ENCODE measurements around the gene CTIF.

The CTIF gene

DNA sequence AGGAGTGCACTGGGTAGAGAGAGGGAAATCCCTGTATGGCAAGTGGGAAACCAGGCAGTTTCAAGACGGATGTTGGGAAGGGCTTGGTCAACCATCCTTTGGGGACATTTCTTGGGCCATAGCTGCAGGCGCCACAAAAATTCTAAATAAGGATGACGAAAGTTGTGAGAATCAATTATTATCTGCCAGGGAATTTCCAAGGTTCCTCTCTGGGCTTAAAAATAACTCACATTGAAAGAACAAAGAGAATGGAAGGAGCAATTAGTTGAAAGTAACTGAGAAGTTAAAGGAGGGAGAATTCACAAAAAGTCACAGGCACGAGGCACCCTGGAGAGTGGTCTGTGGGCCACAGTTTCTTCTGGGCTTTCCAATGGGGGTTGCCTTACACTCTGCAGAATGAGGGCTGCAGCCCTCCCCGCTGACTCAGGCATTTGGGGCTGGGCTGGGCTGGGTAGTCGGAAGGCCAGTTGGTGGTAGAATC, 216.2 kb downstream of the CTIF start:
- Histone ChIP-seq H3K4me1 (ENCODE audit: control insufficient read depth, insufficient read depth, low read length) (peaks cover 10% of the 10 kb centered on the region), H3K27ac (ENCODE audit: low read length) (no peak overlapping the region), H3K4me3 (ENCODE audit: low read length in 2 of 2) (no peak overlapping the region), H3K9ac (ENCODE audit: low read length in 2 of 2) (no peak overlapping the region), H3K36me3 (ENCODE audit: control insufficient read depth in 2 of 2, insufficient read depth in 2 of 2, low read length in 2 of 2) (peaks cover 6 to 18% of the 10 kb centered on the region in 2 donors), H3K27me3 (ENCODE audit: control insufficient read depth in 1 of 2, insufficient read depth in 2 of 2, low read length in 2 of 2) (no peaks in the 10 kb centered on the region), H3K9me3 (ENCODE audit: control insufficient read depth in 2 of 2, low read length in 2 of 2) (no peaks in the 10 kb centered on the region)

DNA sequence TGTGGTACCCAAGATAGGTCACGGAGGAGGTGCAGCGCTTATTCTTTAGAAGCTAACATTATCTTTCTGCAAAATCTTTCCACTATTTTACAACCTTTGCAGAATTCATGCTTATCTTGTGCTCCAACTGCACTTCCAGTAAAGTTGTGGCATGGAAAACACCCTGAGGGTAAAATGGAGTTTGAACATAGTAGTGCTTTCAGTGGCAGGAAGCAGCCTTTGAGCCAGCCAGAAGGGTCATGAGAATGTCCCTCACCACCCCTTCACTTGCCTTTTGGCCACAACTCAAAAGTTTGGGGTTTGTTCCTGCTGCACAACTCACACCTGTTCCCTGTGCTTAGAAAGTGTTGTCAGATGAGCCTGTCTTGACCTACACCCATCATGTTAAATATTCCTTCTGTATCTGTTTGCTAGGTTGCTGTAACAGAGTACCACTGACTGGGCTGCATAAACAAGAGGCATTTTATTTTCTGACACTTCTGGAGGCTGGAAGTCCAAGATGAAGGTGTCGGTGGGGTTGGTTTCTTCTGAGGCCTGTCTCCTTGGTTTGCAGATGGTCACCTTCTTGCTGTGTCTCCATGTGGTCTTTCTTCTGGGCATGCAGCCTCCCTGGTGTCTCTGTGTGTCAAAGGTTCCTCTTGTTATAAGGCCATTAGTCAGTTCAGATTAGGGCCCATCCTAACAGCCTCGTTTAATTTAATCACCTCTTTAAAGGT, 217.8 kb downstream of the CTIF start:
- no peaks in the 10 kb centered on the region for H3K27me3 ChIP-seq (ENCODE audit: control insufficient read depth in 1 of 2, insufficient read depth in 2 of 2, low read length in 2 of 2)
- H3K9me3 ChIP-seq (ENCODE audit: control insufficient read depth in 2 of 2, low read length in 2 of 2), result no peaks in the 10 kb centered on the region
- H3K36me3 ChIP-seq (ENCODE audit: control insufficient read depth in 2 of 2, insufficient read depth in 2 of 2, low read length in 2 of 2), result peaks cover 9 to 21% of the 10 kb centered on the region in 2 donors
- peaks cover 7% of the 10 kb centered on the region for H3K4me1 ChIP-seq (ENCODE audit: control insufficient read depth, insufficient read depth, low read length)
- H3K4me3 ChIP-seq (ENCODE audit: low read length in 2 of 2), result no peak overlapping the region
- no peak overlapping the region for H3K27ac ChIP-seq (ENCODE audit: low read length)
- no peak overlapping the region for H3K9ac ChIP-seq (ENCODE audit: low read length in 2 of 2)

DNA sequence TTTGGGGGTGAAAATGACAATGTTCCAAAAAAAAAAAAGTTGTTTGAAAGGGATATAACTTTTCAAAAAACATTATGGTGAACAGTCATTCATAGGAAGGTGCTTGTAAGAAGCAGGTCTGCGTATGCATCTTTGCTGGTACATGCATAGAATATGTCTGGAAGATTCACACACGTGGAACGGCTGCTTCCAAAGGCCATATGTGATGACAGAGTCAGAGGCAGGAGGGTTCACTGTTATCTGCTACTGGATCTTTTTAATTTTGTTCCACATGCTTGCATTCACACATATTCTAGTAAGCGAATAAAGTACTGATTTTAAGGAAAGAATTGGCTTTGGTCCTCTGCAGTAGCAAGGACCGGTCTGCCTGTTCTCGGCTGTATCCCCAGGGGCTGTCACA, 218.5 kb downstream of the CTIF start:
- Histone ChIP-seq H3K4me3 (ENCODE audit: low read length in 2 of 2) (no peak overlapping the region), H3K36me3 (ENCODE audit: control insufficient read depth in 2 of 2, insufficient read depth in 2 of 2, low read length in 2 of 2) (peaks cover 15 to 24% of the 10 kb centered on the region in 2 donors), H3K9ac (ENCODE audit: low read length in 2 of 2) (no peak overlapping the region), H3K27ac (ENCODE audit: low read length) (no peak overlapping the region), H3K27me3 (ENCODE audit: control insufficient read depth in 1 of 2, insufficient read depth in 2 of 2, low read length in 2 of 2) (no peaks in the 10 kb centered on the region), H3K4me1 (ENCODE audit: control insufficient read depth, insufficient read depth, low read length) (peaks cover 9% of the 10 kb centered on the region), H3K9me3 (ENCODE audit: control insufficient read depth in 2 of 2, low read length in 2 of 2) (no peaks in the 10 kb centered on the region)

DNA sequence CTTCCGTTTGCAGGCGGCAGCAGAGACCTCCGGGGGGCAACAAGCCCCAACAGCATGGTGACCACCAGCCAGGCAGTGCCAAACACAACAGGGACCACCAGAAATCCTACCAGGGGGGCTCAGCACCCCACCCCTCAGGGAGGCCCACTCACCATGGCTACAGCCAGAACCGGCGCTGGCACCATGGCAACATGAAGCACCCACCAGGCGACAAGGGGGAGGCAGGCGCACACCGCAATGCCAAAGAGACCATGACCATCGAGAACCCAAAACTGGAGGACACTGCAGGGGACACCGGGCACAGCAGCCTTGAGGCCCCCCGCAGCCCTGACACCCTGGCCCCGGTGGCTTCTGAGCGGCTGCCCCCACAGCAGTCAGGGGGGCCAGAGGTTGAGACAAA, 219.1 kb downstream of the CTIF start:
- Histone ChIP-seq H3K27ac (ENCODE audit: low read length) (no peak overlapping the region), H3K36me3 (ENCODE audit: control insufficient read depth in 2 of 2, insufficient read depth in 2 of 2, low read length in 2 of 2) (peaks cover 15 to 24% of the 10 kb centered on the region in 2 donors)

DNA sequence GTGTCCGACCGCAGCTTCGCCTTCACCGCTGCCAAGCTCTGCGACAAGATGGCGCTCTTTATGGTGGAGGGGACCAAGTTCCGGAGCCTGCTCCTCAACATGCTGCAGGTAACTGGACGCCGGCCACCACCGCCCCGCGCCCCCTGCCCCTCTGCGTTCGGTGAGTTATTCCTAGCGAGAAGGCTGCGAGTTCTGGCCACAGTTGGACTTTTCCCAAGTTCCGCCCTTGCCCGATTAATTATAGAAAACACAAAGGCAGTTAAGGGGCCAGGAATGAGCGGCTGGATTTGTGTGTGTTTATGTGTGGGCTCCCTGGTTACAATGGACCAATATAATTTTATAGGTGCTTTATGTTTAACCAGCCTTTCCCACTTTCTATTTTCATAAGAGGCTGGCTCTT, 222.8 kb downstream of the CTIF start:
- Histone ChIP-seq H3K9me3 (ENCODE audit: control insufficient read depth in 2 of 2, low read length in 2 of 2) (no peaks in the 10 kb centered on the region), H3K27me3 (ENCODE audit: control insufficient read depth in 1 of 2, insufficient read depth in 2 of 2, low read length in 2 of 2) (no peaks in the 10 kb centered on the region), H3K4me1 (ENCODE audit: control insufficient read depth, insufficient read depth, low read length) (peaks cover 27% of the 10 kb centered on the region), H3K4me3 (ENCODE audit: low read length in 2 of 2) (no peak overlapping the region), H3K36me3 (ENCODE audit: control insufficient read depth in 2 of 2, insufficient read depth in 2 of 2, low read length in 2 of 2) (peaks cover 15 to 26% of the 10 kb centered on the region in 2 donors), H3K9ac (ENCODE audit: low read length in 2 of 2) (no peak overlapping the region), H3K27ac (ENCODE audit: low read length) (no peak overlapping the region)

More for the DNA sequence above, 219.1 kb downstream of the CTIF start:
- Histone ChIP-seq H3K4me3 (ENCODE audit: low read length in 2 of 2) (no peak overlapping the region), H3K9me3 (ENCODE audit: control insufficient read depth in 2 of 2, low read length in 2 of 2) (no peaks in the 10 kb centered on the region), H3K27me3 (ENCODE audit: control insufficient read depth in 1 of 2, insufficient read depth in 2 of 2, low read length in 2 of 2) (no peaks in the 10 kb centered on the region), H3K9ac (ENCODE audit: low read length in 2 of 2) (no peak overlapping the region), H3K4me1 (ENCODE audit: control insufficient read depth, insufficient read depth, low read length) (peaks cover 13% of the 10 kb centered on the region)

DNA sequence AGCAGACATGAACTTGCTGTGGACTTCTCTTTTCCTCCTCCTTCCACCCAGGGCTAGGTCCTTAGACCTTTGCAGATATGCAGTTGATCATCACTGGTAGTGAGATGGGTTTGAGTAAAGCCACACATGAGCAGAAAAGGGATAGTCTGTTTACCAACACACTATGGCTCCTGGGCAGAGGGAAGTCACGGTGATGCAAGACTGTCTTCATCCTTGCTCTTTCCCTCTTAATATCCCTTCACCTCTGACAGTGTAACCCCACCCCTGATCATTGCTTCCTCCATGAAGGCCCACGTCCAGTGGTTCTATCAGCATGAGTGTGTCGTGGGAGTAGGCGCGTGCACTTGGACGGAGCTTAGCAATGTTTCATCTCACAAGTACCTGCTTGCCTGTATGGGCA, 223.2 kb downstream of the CTIF start:
- Histone ChIP-seq H3K4me3 (ENCODE audit: low read length in 2 of 2) (no peak overlapping the region), H3K4me1 (ENCODE audit: control insufficient read depth, insufficient read depth, low read length) (peaks cover 31% of the 10 kb centered on the region), H3K27me3 (ENCODE audit: control insufficient read depth in 1 of 2, insufficient read depth in 2 of 2, low read length in 2 of 2) (no peaks in the 10 kb centered on the region), H3K27ac (ENCODE audit: low read length) (no peak overlapping the region), H3K36me3 (ENCODE audit: control insufficient read depth in 2 of 2, insufficient read depth in 2 of 2, low read length in 2 of 2) (peaks cover 15 to 22% of the 10 kb centered on the region in 2 donors), H3K9ac (ENCODE audit: low read length in 2 of 2) (no peak overlapping the region), H3K9me3 (ENCODE audit: control insufficient read depth in 2 of 2, low read length in 2 of 2) (no peaks in the 10 kb centered on the region)

DNA sequence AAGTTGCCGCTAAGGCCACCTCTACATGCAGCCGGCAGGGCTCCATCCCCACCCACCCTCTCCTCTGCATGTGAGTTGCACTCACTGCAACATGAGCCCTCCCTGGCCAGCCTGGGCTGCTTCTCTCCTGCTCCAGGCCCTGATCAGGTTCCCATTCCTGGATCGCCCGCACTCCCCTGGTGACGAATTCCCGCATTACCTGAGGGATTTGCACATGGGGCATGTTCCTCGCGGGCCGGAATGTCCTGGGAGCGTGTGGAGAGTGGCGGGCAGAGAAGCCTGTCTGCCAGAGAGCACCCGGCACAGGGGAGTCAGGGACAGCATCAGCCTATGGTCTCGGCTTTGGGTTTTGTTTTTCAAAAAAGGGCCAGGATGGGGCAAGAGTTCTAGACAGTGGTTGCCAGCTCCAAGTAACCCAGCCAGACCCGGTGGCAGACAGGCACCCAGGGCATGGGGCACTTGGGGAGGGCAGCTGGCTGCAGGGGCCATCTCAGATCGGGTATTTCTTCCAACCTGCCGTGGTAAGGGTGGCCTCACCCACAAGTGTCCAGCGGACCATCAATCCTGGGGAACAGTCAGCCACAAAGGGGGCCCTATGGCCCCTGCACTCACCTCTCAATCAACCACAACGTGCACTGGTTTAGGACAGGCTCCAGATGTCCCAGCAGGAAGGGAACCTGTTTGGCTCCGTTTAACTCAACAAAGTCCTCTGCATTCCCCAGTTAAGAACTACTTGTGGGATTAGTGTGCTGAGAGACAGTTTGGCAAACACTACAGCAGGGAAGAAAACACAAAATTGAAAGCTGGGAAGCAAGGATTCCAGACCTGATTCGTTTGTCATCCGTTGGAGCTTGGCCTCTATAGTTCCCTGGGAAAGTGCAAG, 224.2 kb downstream of the CTIF start:
- Histone ChIP-seq H3K27me3 (ENCODE audit: control insufficient read depth in 1 of 2, insufficient read depth in 2 of 2, low read length in 2 of 2) (no peaks in the 10 kb centered on the region), H3K27ac (ENCODE audit: low read length) (no peak overlapping the region), H3K9me3 (ENCODE audit: control insufficient read depth in 2 of 2, low read length in 2 of 2) (no peaks in the 10 kb centered on the region), H3K4me3 (ENCODE audit: low read length in 2 of 2) (no peak overlapping the region), H3K4me1 (ENCODE audit: control insufficient read depth, insufficient read depth, low read length) (peaks cover 39% of the 10 kb centered on the region), H3K9ac (ENCODE audit: low read length in 2 of 2) (no peak overlapping the region), H3K36me3 (ENCODE audit: control insufficient read depth in 2 of 2, insufficient read depth in 2 of 2, low read length in 2 of 2) (peaks cover 15 to 20% of the 10 kb centered on the region in 2 donors)

DNA sequence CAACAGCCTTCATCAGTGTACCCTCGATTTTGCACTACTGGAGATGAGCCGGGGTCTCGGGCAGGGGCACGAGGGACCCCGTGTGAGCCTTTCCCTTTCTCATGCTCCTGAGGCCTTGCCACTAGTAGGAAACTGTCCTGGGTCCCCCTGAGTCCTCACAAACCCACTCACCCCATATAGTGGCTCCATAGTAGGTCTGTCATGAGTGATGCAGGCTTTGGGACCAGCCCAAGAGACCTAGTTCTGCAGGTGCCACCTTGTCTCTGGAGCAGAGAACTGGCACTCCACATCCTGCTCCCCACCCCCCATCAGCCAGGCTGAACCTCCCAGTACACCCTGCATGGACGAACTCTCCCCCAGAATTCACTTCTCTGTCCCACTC, 224.9 kb downstream of the CTIF start:
- Histone ChIP-seq H3K27ac (ENCODE audit: low read length) (no peak overlapping the region), H3K36me3 (ENCODE audit: control insufficient read depth in 2 of 2, insufficient read depth in 2 of 2, low read length in 2 of 2) (peaks cover 10 to 16% of the 10 kb centered on the region in 2 donors), H3K4me3 (ENCODE audit: low read length in 2 of 2) (no peak overlapping the region), H3K9me3 (ENCODE audit: control insufficient read depth in 2 of 2, low read length in 2 of 2) (no peaks in the 10 kb centered on the region), H3K27me3 (ENCODE audit: control insufficient read depth in 1 of 2, insufficient read depth in 2 of 2, low read length in 2 of 2) (no peaks in the 10 kb centered on the region), H3K4me1 (ENCODE audit: control insufficient read depth, insufficient read depth, low read length) (peaks cover 39% of the 10 kb centered on the region), H3K9ac (ENCODE audit: low read length in 2 of 2) (no peak overlapping the region)

DNA sequence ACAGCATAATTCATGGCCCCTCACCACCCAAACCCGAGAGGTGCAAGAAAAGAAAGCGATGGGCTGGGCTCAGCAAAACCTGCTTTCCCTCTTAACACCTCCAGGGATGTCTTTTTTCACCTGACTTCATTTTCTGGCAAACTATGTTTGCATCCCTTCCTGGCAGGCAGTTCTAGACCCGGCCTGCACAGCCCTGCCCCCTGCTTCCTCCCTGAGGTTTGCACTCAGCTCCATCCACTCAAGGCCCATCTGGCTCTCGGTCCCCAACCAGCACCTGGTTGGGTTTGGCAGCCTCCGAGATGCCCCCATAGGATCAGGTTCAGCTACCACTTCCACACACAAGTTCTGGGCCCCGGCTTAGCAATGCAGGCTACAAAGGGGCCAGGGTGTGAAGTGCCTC, 226.2 kb downstream of the CTIF start:
- Histone ChIP-seq H3K27me3 (ENCODE audit: control insufficient read depth in 1 of 2, insufficient read depth in 2 of 2, low read length in 2 of 2) (no peaks in the 10 kb centered on the region), H3K4me1 (ENCODE audit: control insufficient read depth, insufficient read depth, low read length) (peaks cover 48% of the 10 kb centered on the region), H3K4me3 (ENCODE audit: low read length in 2 of 2) (no peak overlapping the region), H3K27ac (ENCODE audit: low read length) (no peak overlapping the region), H3K9ac (ENCODE audit: low read length in 2 of 2) (no peak overlapping the region), H3K36me3 (ENCODE audit: control insufficient read depth in 2 of 2, insufficient read depth in 2 of 2, low read length in 2 of 2) (peaks cover 9 to 10% of the 10 kb centered on the region in 2 donors), H3K9me3 (ENCODE audit: control insufficient read depth in 2 of 2, low read length in 2 of 2) (no peaks in the 10 kb centered on the region)

DNA sequence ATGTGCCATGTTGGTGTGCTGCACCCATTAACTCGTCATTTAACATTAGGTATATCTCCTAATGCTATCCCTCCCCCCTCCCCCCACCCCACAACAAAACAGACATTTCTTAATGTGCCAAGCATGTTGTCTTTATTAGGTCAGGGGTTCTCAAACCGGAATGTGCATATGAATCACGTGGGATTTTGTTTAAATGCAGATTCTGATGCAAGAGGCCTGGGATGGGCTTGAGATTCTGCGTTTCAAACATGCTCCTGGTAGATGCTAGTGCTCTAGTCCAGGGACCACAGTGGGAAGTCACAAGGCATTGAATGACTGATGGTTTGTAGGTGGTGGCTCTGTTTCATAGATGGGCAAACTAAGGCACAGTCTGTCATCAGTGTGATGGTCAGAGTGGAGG, 227.2 kb downstream of the CTIF start:
- no peak overlapping the region for H3K4me3 ChIP-seq (ENCODE audit: low read length in 2 of 2)
- no peak overlapping the region for H3K27ac ChIP-seq (ENCODE audit: low read length)
- H3K27me3 ChIP-seq (ENCODE audit: control insufficient read depth in 1 of 2, insufficient read depth in 2 of 2, low read length in 2 of 2), result no peaks in the 10 kb centered on the region
- no peaks in the 10 kb centered on the region for H3K9me3 ChIP-seq (ENCODE audit: control insufficient read depth in 2 of 2, low read length in 2 of 2)
- peaks cover 50% of the 10 kb centered on the region for H3K4me1 ChIP-seq (ENCODE audit: control insufficient read depth, insufficient read depth, low read length)
- H3K9ac ChIP-seq (ENCODE audit: low read length in 2 of 2), result no peak overlapping the region
- H3K36me3 ChIP-seq (ENCODE audit: control insufficient read depth in 2 of 2, insufficient read depth in 2 of 2, low read length in 2 of 2), result peaks cover 7 to 9% of the 10 kb centered on the region in 2 donors

All from stomach smooth muscle (tissue), 2 donors.